Keratinocyte (primary cell): ENCODE results near the gene CADM2. TPM values are rescaled to one million over a fixed set of nuclear protein-coding genes. Genes with fewer than 3 reads are reported as not detected.

Source experiments
- DNase-seq: peaks from one replicate; pipeline ENCODE4 v3.0.0-alpha.2; 2011; ENCODE audit warnings: low read depth, missing footprints, low spot score
- FAIRE-seq: peaks from 2 replicates; lab custom pipeline; 2011; peaks lifted over from hg19 to GRCh38; lab: Jason Lieb, UNC
- H2AFZ ChIP-seq: 2 replicates; pipeline ENCODE4 v1.6.0; 2012; ENCODE audit warnings: low read length, control low read depth, inconsistent platforms; ENCODE audit not compliant: control insufficient read depth
- H3K27ac ChIP-seq: 2 replicates; pipeline ENCODE4 v1.5.1; 2011; ENCODE audit warnings: low read length; ENCODE audit not compliant: control insufficient read depth, insufficient read depth
- H3K27me3 ChIP-seq: 3 replicates; pipeline ENCODE4 v1.6.0; 2011; ENCODE audit warnings: low read length; ENCODE audit not compliant: control insufficient read depth, insufficient read depth; ENCODE audit errors: extremely low read depth
- H3K36me3 ChIP-seq, 2 experiments: 2 replicates in 1 of 2; 3 replicates in 1 of 2; pipeline ENCODE4 v1.5.1; 2011; ENCODE audit warnings: low read length in 2 of 2, mild to moderate bottlenecking in 1 of 2; ENCODE audit not compliant: control insufficient read depth in 2 of 2, insufficient read depth in 2 of 2; ENCODE audit errors: extremely low read depth in 1 of 2
- H3K4me1 ChIP-seq: 3 replicates; pipeline ENCODE4 v1.5.1; 2011; ENCODE audit warnings: low read length; ENCODE audit not compliant: control insufficient read depth, insufficient read depth; ENCODE audit errors: extremely low read depth
- H3K4me2 ChIP-seq: 3 replicates; pipeline ENCODE4 v1.6.0; 2011; ENCODE audit warnings: low read depth, low read length; ENCODE audit not compliant: control insufficient read depth, insufficient read depth; ENCODE audit errors: extremely low read depth
- H3K4me3 ChIP-seq, 3 experiments: fragments of 200-600 bp in 1 of 3; sonication (generic) in 1 of 3; 2 replicates in 2 of 3; 3 replicates in 1 of 3; pipeline ENCODE4 v1.5.1; 2011 to 2016; ENCODE audit warnings: low read length in 3 of 3, mild to moderate bottlenecking in 3 of 3, control low read depth in 2 of 3, inconsistent platforms in 1 of 3, low read depth in 1 of 3, mixed read lengths in 1 of 3, mixed run types in 1 of 3, moderate library complexity in 1 of 3; ENCODE audit not compliant: control insufficient read depth in 2 of 3, insufficient read depth in 2 of 3; ENCODE audit errors: extremely low read depth in 1 of 3
- H3K79me2 ChIP-seq: 2 replicates; pipeline ENCODE4 v1.6.0; 2012; ENCODE audit warnings: low read length; ENCODE audit not compliant: control insufficient read depth, insufficient read depth
- H3K9ac ChIP-seq: 3 replicates; pipeline ENCODE4 v1.6.0; 2011; ENCODE audit warnings: low read length; ENCODE audit not compliant: control insufficient read depth, insufficient read depth; ENCODE audit errors: extremely low read depth
- H3K9me1 ChIP-seq: 3 replicates; pipeline ENCODE4 v1.6.0; 2011; ENCODE audit warnings: low read length; ENCODE audit not compliant: control insufficient read depth, insufficient read depth; ENCODE audit errors: extremely low read depth
- H3K9me3 ChIP-seq: 2 replicates; pipeline ENCODE4 v1.5.1; 2012; ENCODE audit warnings: low read depth, low read length; ENCODE audit not compliant: control insufficient read depth
- H4K20me1 ChIP-seq: 3 replicates; pipeline ENCODE4 v1.6.0; 2011; ENCODE audit warnings: low read length; ENCODE audit not compliant: control insufficient read depth, insufficient read depth; ENCODE audit errors: extremely low read depth
- EZH2 ChIP-seq: IDR thresholded peaks from one replicate; pipeline ENCODE4 v1.6.1; 2012; ENCODE audit warnings: inconsistent platforms, mild to moderate bottlenecking, low read length, moderate library complexity
- dilution Hi-C: fragments of 300-500 bp; cut with MboI; formaldehyde crosslinking; loops from one replicate; pipeline ENCODE4 v1.7.0; 2020; ENCODE audit warnings: low sequenced_read_pairs; ENCODE audit not compliant: extremely low pct_ligation_motif_present
- polyA plus RNA-seq, 5 experiments: library from polyadenylated mRNA; depleted of rRNA in 3 of 5; stranded (reverse) in 3 of 5; stranded (forward) in 1 of 5; unstranded in 1 of 5; fragments of >200 nt; gene quantifications; 1 replicate in 1 of 5; 2 replicates in 3 of 5; 3 replicates in 1 of 5; pipeline versions ENCODE4 v1.2.1 to v1.2.3, GENCODE V29; 2011 to 2012; ENCODE audit warnings: missing spikeins in 2 of 5, low read depth in 1 of 5, low replicate concordance in 1 of 5
- TF ChIP-seq, protein P1 (sequence below), 3 experiments: IDR thresholded peaks in 1 of 3; conservative IDR thresholded peaks in 1 of 3; optimal IDR thresholded peaks in 1 of 3; 2 replicates in 2 of 3; 3 replicates in 1 of 3; pipeline versions ENCODE3 to v1.5.1; 2011; ENCODE audit warnings: low read length in 3 of 3, mild to moderate bottlenecking in 3 of 3, moderate library complexity in 2 of 3, control low read depth in 1 of 3, inconsistent platforms in 1 of 3; ENCODE audit not compliant: insufficient read depth in 2 of 3; ENCODE audit errors: extremely low read depth in 1 of 3

Gene CADM2
- polyA plus RNA-seq, 1 donor (not counting 4 experiments of a cell fraction or from before 2014, with no cell fraction given), result not detected

- TF ChIP-seq, protein P1, sequence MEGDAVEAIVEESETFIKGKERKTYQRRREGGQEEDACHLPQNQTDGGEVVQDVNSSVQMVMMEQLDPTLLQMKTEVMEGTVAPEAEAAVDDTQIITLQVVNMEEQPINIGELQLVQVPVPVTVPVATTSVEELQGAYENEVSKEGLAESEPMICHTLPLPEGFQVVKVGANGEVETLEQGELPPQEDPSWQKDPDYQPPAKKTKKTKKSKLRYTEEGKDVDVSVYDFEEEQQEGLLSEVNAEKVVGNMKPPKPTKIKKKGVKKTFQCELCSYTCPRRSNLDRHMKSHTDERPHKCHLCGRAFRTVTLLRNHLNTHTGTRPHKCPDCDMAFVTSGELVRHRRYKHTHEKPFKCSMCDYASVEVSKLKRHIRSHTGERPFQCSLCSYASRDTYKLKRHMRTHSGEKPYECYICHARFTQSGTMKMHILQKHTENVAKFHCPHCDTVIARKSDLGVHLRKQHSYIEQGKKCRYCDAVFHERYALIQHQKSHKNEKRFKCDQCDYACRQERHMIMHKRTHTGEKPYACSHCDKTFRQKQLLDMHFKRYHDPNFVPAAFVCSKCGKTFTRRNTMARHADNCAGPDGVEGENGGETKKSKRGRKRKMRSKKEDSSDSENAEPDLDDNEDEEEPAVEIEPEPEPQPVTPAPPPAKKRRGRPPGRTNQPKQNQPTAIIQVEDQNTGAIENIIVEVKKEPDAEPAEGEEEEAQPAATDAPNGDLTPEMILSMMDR (optimal IDR thresholded peaks at IDR 0.05 in 1 of 3, IDR thresholded peaks at IDR 0.05 in 1 of 3, conservative IDR thresholded peaks at IDR 0.05 in 1 of 3; ENCODE audit: extremely low read depth in 1 of 3, insufficient read depth in 2 of 3, low read length in 3 of 3), result no peak
- no peak for TF ChIP-seq EZH2
- Histone ChIP-seq H3K4me1 (no peaks in the 10 kb centered on the region), H3K4me2 (no peak overlapping the region), H4K20me1 (no peaks in the 10 kb centered on the region), H3K9ac (no peak overlapping the region), H3K79me2 (no peaks in the 10 kb centered on the region), H2AFZ (no peak overlapping the region), H3K9me3 (no peaks in the 10 kb centered on the region), H3K4me3 (no peak overlapping the region), H3K27me3 (no peaks in the 10 kb centered on the region), H3K36me3 (no peaks in the 10 kb centered on the region), H3K9me1 (no peaks in the 10 kb centered on the region), H3K27ac (no peak overlapping the region)
- FAIRE-seq, result no peak
- no peak for DNase-seq
- dilution Hi-C loops, result no loop called here
Measured at GRCh38 chr3:85312331-85312730, 353.5 kb downstream of the CADM2 start.

- H3K9me1 ChIP-seq, result no peaks in the 10 kb centered on the region
- no peaks in the 10 kb centered on the region for H3K9me3 ChIP-seq
- no peaks in the 10 kb centered on the region for H3K79me2 ChIP-seq
- no peak overlapping the region for H3K9ac ChIP-seq
- no peak for TF ChIP-seq EZH2
- TF ChIP-seq, protein P1 (optimal IDR thresholded peaks at IDR 0.05 in 1 of 3, IDR thresholded peaks at IDR 0.05 in 1 of 3, conservative IDR thresholded peaks at IDR 0.05 in 1 of 3; ENCODE audit: extremely low read depth in 1 of 3, insufficient read depth in 2 of 3, low read length in 3 of 3), result no peak
- H2AFZ ChIP-seq, result no peak overlapping the region
- FAIRE-seq (no peak), DNase-seq (no peak)
- H3K36me3 ChIP-seq, result no peaks in the 10 kb centered on the region
- no peak overlapping the region for H3K4me3 ChIP-seq
- H3K27ac ChIP-seq, result no peak overlapping the region
- no peaks in the 10 kb centered on the region for H4K20me1 ChIP-seq
- dilution Hi-C loops, result no loop called here
- H3K4me2 ChIP-seq, result no peak overlapping the region
- H3K4me1 ChIP-seq, result no peaks in the 10 kb centered on the region
- no peaks in the 10 kb centered on the region for H3K27me3 ChIP-seq
Measured at GRCh38 chr3:85313380-85313779, 354.6 kb downstream of the CADM2 start.
